ENCODE data around the gene PEX7.

The PEX7 gene

DNA sequence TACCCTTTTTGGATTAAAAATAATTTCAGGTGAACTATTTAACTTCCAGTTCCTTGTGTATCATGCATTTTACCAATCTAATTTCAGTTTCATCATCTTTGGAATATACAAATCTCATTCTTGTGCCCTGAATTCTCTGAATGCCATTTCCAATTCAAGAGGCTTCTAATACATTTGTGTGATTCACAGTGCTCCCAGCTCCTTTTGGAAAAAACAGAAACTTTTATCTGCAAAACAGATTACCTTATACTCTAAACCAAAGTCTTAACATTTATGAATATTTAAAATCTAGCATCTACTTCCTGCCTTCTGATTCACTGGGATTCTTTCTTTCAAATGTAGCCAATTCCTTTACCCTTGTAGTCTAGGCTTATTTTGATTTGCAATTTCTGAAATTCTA is 11.1 kb upstream of the PEX7 start:
- TF ChIP-seq, protein P1, sequence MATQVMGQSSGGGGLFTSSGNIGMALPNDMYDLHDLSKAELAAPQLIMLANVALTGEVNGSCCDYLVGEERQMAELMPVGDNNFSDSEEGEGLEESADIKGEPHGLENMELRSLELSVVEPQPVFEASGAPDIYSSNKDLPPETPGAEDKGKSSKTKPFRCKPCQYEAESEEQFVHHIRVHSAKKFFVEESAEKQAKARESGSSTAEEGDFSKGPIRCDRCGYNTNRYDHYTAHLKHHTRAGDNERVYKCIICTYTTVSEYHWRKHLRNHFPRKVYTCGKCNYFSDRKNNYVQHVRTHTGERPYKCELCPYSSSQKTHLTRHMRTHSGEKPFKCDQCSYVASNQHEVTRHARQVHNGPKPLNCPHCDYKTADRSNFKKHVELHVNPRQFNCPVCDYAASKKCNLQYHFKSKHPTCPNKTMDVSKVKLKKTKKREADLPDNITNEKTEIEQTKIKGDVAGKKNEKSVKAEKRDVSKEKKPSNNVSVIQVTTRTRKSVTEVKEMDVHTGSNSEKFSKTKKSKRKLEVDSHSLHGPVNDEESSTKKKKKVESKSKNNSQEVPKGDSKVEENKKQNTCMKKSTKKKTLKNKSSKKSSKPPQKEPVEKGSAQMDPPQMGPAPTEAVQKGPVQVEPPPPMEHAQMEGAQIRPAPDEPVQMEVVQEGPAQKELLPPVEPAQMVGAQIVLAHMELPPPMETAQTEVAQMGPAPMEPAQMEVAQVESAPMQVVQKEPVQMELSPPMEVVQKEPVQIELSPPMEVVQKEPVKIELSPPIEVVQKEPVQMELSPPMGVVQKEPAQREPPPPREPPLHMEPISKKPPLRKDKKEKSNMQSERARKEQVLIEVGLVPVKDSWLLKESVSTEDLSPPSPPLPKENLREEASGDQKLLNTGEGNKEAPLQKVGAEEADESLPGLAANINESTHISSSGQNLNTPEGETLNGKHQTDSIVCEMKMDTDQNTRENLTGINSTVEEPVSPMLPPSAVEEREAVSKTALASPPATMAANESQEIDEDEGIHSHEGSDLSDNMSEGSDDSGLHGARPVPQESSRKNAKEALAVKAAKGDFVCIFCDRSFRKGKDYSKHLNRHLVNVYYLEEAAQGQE (IDR thresholded peaks at IDR 0.05; ENCODE audit: low read depth): no peak
- TF ChIP-seq, protein P2, sequence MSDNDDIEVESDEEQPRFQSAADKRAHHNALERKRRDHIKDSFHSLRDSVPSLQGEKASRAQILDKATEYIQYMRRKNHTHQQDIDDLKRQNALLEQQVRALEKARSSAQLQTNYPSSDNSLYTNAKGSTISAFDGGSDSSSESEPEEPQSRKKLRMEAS (IDR thresholded peaks at IDR 0.05): no peak
- no peak for TF ChIP-seq TAF1 (IDR thresholded peaks at IDR 0.05; ENCODE audit: low read depth)
- no peak for TF ChIP-seq TCF12 (IDR thresholded peaks at IDR 0.05; ENCODE audit: low read depth)
- no peak for TF ChIP-seq FOXM1 (IDR thresholded peaks at IDR 0.05; ENCODE audit: borderline replicate concordance, low read depth)
- TF ChIP-seq CEBPB (IDR thresholded peaks at IDR 0.05): no peak
- TF ChIP-seq EP300 (IDR thresholded peaks at IDR 0.05; ENCODE audit: borderline replicate concordance): no peak
- TF ChIP-seq NFIC (IDR thresholded peaks at IDR 0.05): no peak
- TF ChIP-seq, protein P3, sequence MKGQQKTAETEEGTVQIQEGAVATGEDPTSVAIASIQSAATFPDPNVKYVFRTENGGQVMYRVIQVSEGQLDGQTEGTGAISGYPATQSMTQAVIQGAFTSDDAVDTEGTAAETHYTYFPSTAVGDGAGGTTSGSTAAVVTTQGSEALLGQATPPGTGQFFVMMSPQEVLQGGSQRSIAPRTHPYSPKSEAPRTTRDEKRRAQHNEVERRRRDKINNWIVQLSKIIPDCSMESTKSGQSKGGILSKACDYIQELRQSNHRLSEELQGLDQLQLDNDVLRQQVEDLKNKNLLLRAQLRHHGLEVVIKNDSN (IDR thresholded peaks at IDR 0.05): no peak
- TF ChIP-seq ZBTB7A (IDR thresholded peaks at IDR 0.05; ENCODE audit: low read depth): no peak
- no peak for TF ChIP-seq YY1 (IDR thresholded peaks at IDR 0.05; ENCODE audit: low read depth)
- no peak for TF ChIP-seq TEAD4 (IDR thresholded peaks at IDR 0.05)
- no peak for TF ChIP-seq RAD21 (IDR thresholded peaks at IDR 0.05; ENCODE audit: low read depth)

DNA sequence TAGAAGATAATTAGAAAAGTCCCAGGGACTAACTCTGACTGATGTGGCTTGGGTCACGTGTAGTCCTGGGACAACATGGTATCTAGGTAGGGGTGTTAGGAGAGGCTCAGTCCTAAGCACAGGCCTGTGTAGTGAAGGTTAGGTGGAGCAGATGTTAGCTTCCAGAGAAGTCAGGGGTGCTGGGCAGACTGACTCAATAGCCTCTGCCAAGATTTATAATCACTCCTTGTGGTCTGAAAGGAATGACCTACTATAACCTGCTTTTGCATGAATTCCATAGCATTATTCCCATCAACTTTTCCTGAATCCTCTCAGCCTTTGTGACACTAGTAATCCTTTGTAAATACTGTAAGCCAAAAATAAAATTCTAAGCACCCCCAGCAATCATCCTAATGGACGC is 10.2 kb upstream of the PEX7 start:
- no peak for TF ChIP-seq RAD21 (IDR thresholded peaks at IDR 0.05; ENCODE audit: low read depth)
- TF ChIP-seq, protein P3 (IDR thresholded peaks at IDR 0.05): no peak
- TF ChIP-seq NFIC (IDR thresholded peaks at IDR 0.05): no peak
- no peak for TF ChIP-seq EGR1 (IDR thresholded peaks at IDR 0.05)
- no peak for TF ChIP-seq TAF1 (IDR thresholded peaks at IDR 0.05; ENCODE audit: low read depth)
- TF ChIP-seq CEBPB (IDR thresholded peaks at IDR 0.05): no peak
- no peak for TF ChIP-seq YY1 (IDR thresholded peaks at IDR 0.05; ENCODE audit: low read depth)
- no peak for TF ChIP-seq TCF12 (IDR thresholded peaks at IDR 0.05; ENCODE audit: low read depth)
- TF ChIP-seq TEAD4 (IDR thresholded peaks at IDR 0.05): no peak
- no peak for TF ChIP-seq EP300 (IDR thresholded peaks at IDR 0.05; ENCODE audit: borderline replicate concordance)
- TF ChIP-seq FOXM1 (IDR thresholded peaks at IDR 0.05; ENCODE audit: borderline replicate concordance, low read depth): no peak
- TF ChIP-seq, protein P1 (IDR thresholded peaks at IDR 0.05; ENCODE audit: low read depth): no peak
- TF ChIP-seq, protein P2 (IDR thresholded peaks at IDR 0.05): no peak
- no peak for TF ChIP-seq ZBTB7A (IDR thresholded peaks at IDR 0.05; ENCODE audit: low read depth)
- no peak for TF ChIP-seq CREB1 (IDR thresholded peaks at IDR 0.05; ENCODE audit: low read depth)

DNA sequence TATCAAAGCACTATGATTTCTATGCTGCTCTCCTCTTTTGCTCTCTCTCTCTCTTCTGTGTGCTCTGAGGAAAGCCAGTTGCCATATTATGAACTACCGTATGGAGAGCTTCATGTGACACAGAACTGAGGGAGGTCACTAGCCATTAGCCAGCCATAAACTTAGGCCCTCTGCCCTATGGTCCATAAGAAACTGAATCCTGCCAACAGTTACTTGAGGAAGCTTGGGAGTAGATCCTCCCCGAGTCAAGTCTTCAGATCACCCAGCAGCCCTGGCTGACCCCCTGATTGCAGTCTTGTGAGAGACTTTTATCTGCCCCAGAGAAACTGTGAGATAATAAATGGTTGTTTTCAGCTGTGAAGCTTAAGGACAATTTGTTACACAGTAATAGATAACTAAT is 5.7 kb upstream of the PEX7 start:
- TF ChIP-seq YY1 (IDR thresholded peaks at IDR 0.05; ENCODE audit: low read depth) (no peak), TCF12 (IDR thresholded peaks at IDR 0.05; ENCODE audit: low read depth) (no peak), RAD21 (IDR thresholded peaks at IDR 0.05; ENCODE audit: low read depth) (no peak), ZBTB7A (IDR thresholded peaks at IDR 0.05; ENCODE audit: low read depth) (no peak), CEBPB (IDR thresholded peaks at IDR 0.05) (no peak), CREB1 (IDR thresholded peaks at IDR 0.05; ENCODE audit: low read depth) (no peak), TEAD4 (IDR thresholded peaks at IDR 0.05) (no peak), EP300 (IDR thresholded peaks at IDR 0.05; ENCODE audit: borderline replicate concordance) (no peak), FOXM1 (IDR thresholded peaks at IDR 0.05; ENCODE audit: borderline replicate concordance, low read depth) (no peak), NFIC (IDR thresholded peaks at IDR 0.05) (no peak), TAF1 (IDR thresholded peaks at IDR 0.05; ENCODE audit: low read depth) (no peak), EGR1 (IDR thresholded peaks at IDR 0.05) (no peak)
- TF ChIP-seq, protein P3 (IDR thresholded peaks at IDR 0.05): no peak
- TF ChIP-seq, protein P1 (IDR thresholded peaks at IDR 0.05; ENCODE audit: low read depth): no peak
- TF ChIP-seq, protein P2 (IDR thresholded peaks at IDR 0.05): no peak
